H1 (cell line): ENCODE measurements around the gene RASSF5. TPM values are rescaled to one million over a fixed set of nuclear protein-coding genes. Genes with fewer than 3 reads are reported as not detected.

Experiments
- ASH2L ChIP-seq: fragments of 200-600, 300-600 bp; sonication (generic); IDR thresholded peaks from one replicate; pipeline ENCODE4 v1.7.1; 2017; ENCODE audit warnings: low read length
- ATF2 ChIP-seq: IDR thresholded peaks from 2 replicates; pipeline ENCODE4 v1.6.1; 2012; ENCODE audit warnings: low read length, inconsistent platforms
- BCL11A ChIP-seq, 2 experiments: IDR thresholded peaks; one replicate each; pipeline ENCODE4 v1.6.1; 2011; ENCODE audit warnings: low read depth in 2 of 2, low read length in 2 of 2, mild to moderate bottlenecking in 2 of 2
- CBX5 ChIP-seq: fragments of 300-800, 300-1000 bp; sonication (generic); IDR thresholded peaks from 2 replicates; pipeline ENCODE4 v1.7.1; 2016; ENCODE audit warnings: antibody characterized with exemption, low read length, low read depth
- CHD1 ChIP-seq: IDR thresholded peaks from 2 replicates; pipeline ENCODE4 v1.6.1; 2012; ENCODE audit warnings: low read depth, low read length, improper control_type of control experiment
- EGR1 ChIP-seq: IDR thresholded peaks from 2 replicates; pipeline ENCODE4 v1.6.1; 2011; ENCODE audit warnings: low read depth, low read length, borderline replicate concordance
- JUN ChIP-seq: IDR thresholded peaks from 2 replicates; pipeline ENCODE4 v1.6.1; 2011; ENCODE audit warnings: low read depth, mild to moderate bottlenecking, improper control_type of control experiment, low read length
- KDM1A ChIP-seq: fragments of 200-600, 300-600 bp; sonication (generic); IDR thresholded peaks from 2 replicates; pipeline ENCODE4 v1.7.1; 2016; ENCODE audit warnings: mild to moderate bottlenecking, low read length, borderline replicate concordance
- KDM4A ChIP-seq: IDR thresholded peaks from one replicate; pipeline ENCODE4 v1.7.1; 2012; ENCODE audit warnings: low read depth, mild to moderate bottlenecking, moderate library complexity, low read length, inconsistent platforms; ENCODE audit not compliant: severe bottlenecking
- KDM5A ChIP-seq: fragments of 200-600 bp; IDR thresholded peaks from 2 replicates; pipeline ENCODE4 v1.7.1; 2012; ENCODE audit warnings: mild to moderate bottlenecking, low read length, inconsistent platforms, mixed read lengths
- MAFK ChIP-seq: IDR thresholded peaks from 2 replicates; pipeline ENCODE4 v1.6.1; 2012; ENCODE audit warnings: low read depth, mild to moderate bottlenecking, improper control_type of control experiment, low read length
- NRF1 ChIP-seq: IDR thresholded peaks from 2 replicates; pipeline ENCODE4 v1.6.1; 2011; ENCODE audit warnings: mild to moderate bottlenecking, low read depth, low read length, improper control_type of control experiment
- POLR2AphosphoS5 ChIP-seq: IDR thresholded peaks from 2 replicates; pipeline ENCODE4 v1.6.1; 2011; ENCODE audit warnings: low read depth, low read length
- RAD21 ChIP-seq, 2 experiments: IDR thresholded peaks in 1 of 2; conservative IDR thresholded peaks in 1 of 2; 2 replicates each; pipeline ENCODE4 v1.6.1; 2011; ENCODE audit warnings: low read depth in 2 of 2, low read length in 2 of 2, improper control_type of control experiment in 1 of 2, inconsistent platforms in 1 of 2, mild to moderate bottlenecking in 1 of 2, moderate library complexity in 1 of 2
- RFX5 ChIP-seq: IDR thresholded peaks from 2 replicates; pipeline ENCODE4 v1.6.1; 2011; ENCODE audit warnings: low read depth, low read length, improper control_type of control experiment, borderline replicate concordance
- SIX5 ChIP-seq: IDR thresholded peaks from 2 replicates; pipeline ENCODE4 v1.6.1; 2011; ENCODE audit warnings: mild to moderate bottlenecking, low read depth, low read length
- SP2 ChIP-seq: IDR thresholded peaks from 2 replicates; pipeline ENCODE4 v1.6.1; 2012; ENCODE audit warnings: mild to moderate bottlenecking, low read length, inconsistent platforms
- SUZ12 ChIP-seq: fragments of 200-600 bp; sonication (generic); IDR thresholded peaks from 2 replicates; pipeline ENCODE4 v1.6.1; 2012; ENCODE audit warnings: mild to moderate bottlenecking, inconsistent platforms, low read length, moderate library complexity, mixed read lengths
- TAF1 ChIP-seq: IDR thresholded peaks from 2 replicates; pipeline ENCODE4 v1.6.1; 2011; ENCODE audit warnings: mild to moderate bottlenecking, low read depth, low read length
- ZNF274 ChIP-seq: IDR thresholded peaks from 2 replicates; pipeline ENCODE4 v1.7.0; 2012; ENCODE audit warnings: low read length, borderline replicate concordance; ENCODE audit errors: extremely low read depth
- polyA plus RNA-seq, 7 experiments: library from polyadenylated mRNA; depleted of rRNA in 3 of 7; stranded (reverse) in 5 of 7; unstranded in 2 of 7; fragments of >200 nt in 5 of 7; fragments of 200-250 nt in 2 of 7; gene quantifications; 1 replicate in 5 of 7; 2 replicates in 1 of 7; 4 replicates in 1 of 7; pipeline versions ENCODE4 v1.2.1 to v1.2.3, GENCODE V29; 2011 to 2013; ENCODE audit warnings: missing spikeins in 2 of 7, mixed read lengths in 2 of 7
- total RNA-seq: library from RNA; stranded (reverse); fragmentation: NEBNext Ultra II Directional; extraction: Animal tissue kit (Norgen Biotek cat#: 25700); gene quantifications from 2 replicates; pipeline ENCODE4 v1.2.1, GENCODE V29; 2021
- TF ChIP-seq, protein P1 (sequence below): IDR thresholded peaks from 2 replicates; pipeline ENCODE4 v1.6.1; 2012; ENCODE audit warnings: inconsistent platforms
- TF ChIP-seq, protein P2 (sequence below): IDR thresholded peaks from 2 replicates; pipeline ENCODE4 v1.6.1; 2012; ENCODE audit warnings: inconsistent platforms

RASSF5 gene
- total and polyA plus RNA-seq, 2 of the 8 experiments (the other 6 are each of a cell fraction or from before 2014, with no cell fraction given), result 0.82 to 1.8 TPM

- TF ChIP-seq ASH2L (no peak), MAFK (no peak), SP2 (no peak), EGR1 (no peak), KDM4A (no peak), ZNF274 (no peak), KDM5A (no peak), POLR2AphosphoS5 (no peak), ATF2 (no peak), RAD21 (IDR thresholded peaks at IDR 0.05 in 1 of 2, conservative IDR thresholded peaks at IDR 0.05 in 1 of 2; ENCODE audit: low read depth in 2 of 2, low read length in 2 of 2) (peak; percentile 62 to 71), JUN (no peak), RFX5 (no peak), TAF1 (no peak), CHD1 (no peak), NRF1 (no peak), KDM1A (no peak), SIX5 (no peak), BCL11A (IDR thresholded peaks at IDR 0.05; ENCODE audit: low read depth in 2 of 2, low read length in 2 of 2) (no peak), SUZ12 (0 out of 2 replicates have a peak, but pooled peaks have one; percentile 9), CBX5 (no peak)
- TF ChIP-seq, protein P1, sequence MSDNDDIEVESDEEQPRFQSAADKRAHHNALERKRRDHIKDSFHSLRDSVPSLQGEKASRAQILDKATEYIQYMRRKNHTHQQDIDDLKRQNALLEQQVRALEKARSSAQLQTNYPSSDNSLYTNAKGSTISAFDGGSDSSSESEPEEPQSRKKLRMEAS, result peak; percentile 50
- TF ChIP-seq, protein P2, sequence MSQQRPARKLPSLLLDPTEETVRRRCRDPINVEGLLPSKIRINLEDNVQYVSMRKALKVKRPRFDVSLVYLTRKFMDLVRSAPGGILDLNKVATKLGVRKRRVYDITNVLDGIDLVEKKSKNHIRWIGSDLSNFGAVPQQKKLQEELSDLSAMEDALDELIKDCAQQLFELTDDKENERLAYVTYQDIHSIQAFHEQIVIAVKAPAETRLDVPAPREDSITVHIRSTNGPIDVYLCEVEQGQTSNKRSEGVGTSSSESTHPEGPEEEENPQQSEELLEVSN, result 0 out of 2 replicates have a peak, but pooled peaks have one; percentile 11
Observed at GRCh38 chr1:206634365-206635079, 127.2 kb downstream of the RASSF5 start (continued).
